Measurements from ENCODE around the gene PCNX4.
"Not testable (repeated sequence)": the region's sequence is repeated elsewhere in the genome, so short reads cannot be mapped to it uniquely, and the experiment has no call there.

The PCNX4 gene

DNA sequence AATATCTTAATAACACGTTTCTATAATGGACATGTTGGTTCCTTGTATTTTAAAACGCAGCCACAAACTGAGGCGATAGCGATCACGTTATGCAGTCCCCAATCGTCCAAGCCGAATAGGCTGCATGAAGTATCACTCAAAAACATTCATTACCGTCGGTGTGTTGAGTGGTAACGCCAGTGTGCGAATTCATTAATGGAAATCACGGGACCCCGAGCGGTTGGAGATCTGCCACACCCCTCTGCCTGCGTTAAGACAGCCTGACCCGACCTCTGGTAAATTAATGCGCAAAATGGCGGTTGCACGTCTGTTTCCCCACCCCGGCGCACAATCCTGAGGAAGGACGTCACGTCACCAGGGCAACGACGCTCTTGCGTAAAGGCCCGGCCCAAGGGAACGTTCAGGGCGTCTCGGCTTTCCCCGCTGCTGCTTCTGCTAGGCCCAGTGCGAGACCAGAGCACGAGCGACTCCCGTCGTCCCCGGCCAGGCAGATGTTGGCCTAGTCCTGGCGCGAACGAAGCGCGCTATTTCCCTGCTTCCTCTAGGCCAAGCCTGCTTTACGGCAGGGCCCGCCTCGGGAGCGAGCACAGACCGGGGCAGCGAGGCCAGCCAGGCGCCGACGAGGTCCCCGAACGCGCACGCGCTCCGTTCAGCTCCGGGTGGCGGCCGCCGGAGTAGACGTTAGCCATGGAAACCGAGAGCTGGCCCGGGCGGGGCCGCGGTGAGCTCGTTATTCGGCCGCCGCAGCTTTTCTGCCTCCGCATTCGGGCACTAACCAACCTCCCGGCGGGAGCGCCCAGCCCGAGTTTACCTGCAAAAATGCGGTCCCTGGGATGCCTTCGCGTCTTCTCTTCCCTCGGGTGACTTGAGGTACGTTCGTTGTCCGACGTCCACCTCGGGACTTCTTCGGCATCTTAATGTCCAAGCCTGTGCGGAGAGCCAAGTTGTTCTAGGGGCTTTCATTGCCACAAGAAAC, at the start of gene PCNX4:
TSS of gene PCNX4 (plus strand) at position 374 of the 976 bp plus-strand sequence. CDS start 15,716 bp downstream, outside the sequence.
- Histone ChIP-seq H3K4me3 (peak within 1 kb of the TSS; percentile 74 to 75), H3K27me3 (no peaks in the 10 kb centered on the region), H3K27ac (peak within 1 kb of the TSS; percentile 96 to 97), H3K4me1 (peaks cover 0 to 35% (median 7%) of the 10 kb centered on the region in 4 donors), H3K9me3 (no peaks in the 10 kb centered on the region), H3K36me3 (no peaks in the 10 kb centered on the region)
- intact Hi-C loops (cut with DNase I; ENCODE audit: low total_unique reads), result loop anchor here (5.0 to 10.0 kb wide), 2 partner anchors 70 to 153 kb away; partner anchors contain the start of gene PPM1A
- TF ChIP-seq CTCF (IDR thresholded peaks at IDR 0.05), result no peak
- peak; percentile 96 to 99 for DNase-seq

- H3K9me3 ChIP-seq, result peaks cover 0 to 30% (median 3%) of the 10 kb centered on the region in 3 donors
- H3K27me3 ChIP-seq; H3K4me1 ChIP-seq; H3K4me3 ChIP-seq; DNase-seq; H3K27ac ChIP-seq; H3K36me3 ChIP-seq; intact Hi-C loops (cut with DNase I; ENCODE audit: low total_unique reads): not testable (repeated sequence)
These were observed 43.7 kb upstream of the PCNX4 start for GRCh38 chr14:60047976-60048375.

DNA sequence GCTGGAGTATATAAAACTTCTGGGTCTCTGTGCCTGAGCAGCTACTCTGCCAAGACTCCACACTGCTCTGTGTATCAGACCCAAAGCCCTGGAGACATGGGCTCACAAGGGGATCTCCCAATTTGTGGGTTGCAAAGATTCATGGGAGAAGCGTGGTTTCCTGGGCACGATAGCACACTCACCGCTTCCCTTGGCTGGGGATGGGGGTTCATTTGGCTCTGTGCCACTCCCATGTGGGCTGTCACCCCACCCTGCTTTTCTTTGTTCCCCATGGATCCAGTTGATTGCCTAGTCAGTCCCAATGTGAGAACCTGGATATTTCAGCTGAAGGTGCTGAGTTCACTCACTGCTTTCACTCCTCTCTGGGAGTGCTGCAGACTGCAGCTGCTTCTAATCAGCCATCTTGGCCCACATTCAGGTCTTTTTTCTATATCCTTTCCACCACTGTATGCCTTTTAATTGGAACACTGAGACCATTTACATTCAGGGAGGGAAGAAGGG, 40.0 kb upstream of the PCNX4 start:
- Histone ChIP-seq H3K27ac (no peak overlapping the region), H3K4me3 (no peak overlapping the region), H3K9me3 (peaks cover 0 to 11% (median 0%) of the 10 kb centered on the region in 3 donors), H3K4me1 (no peaks in the 10 kb centered on the region), H3K27me3 (no peaks in the 10 kb centered on the region), H3K36me3 (no peaks in the 10 kb centered on the region)
- intact Hi-C loops (cut with DNase I; ENCODE audit: low total_unique reads), result no loop called here
- TF ChIP-seq CTCF (IDR thresholded peaks at IDR 0.05), result no peak
- no peak for DNase-seq

- TF ChIP-seq CTCF (IDR thresholded peaks at IDR 0.05), result no peak
- H3K27me3 ChIP-seq, result no peaks in the 10 kb centered on the region
- no peak for DNase-seq
- no peaks in the 10 kb centered on the region for H3K4me1 ChIP-seq
- intact Hi-C loops (cut with DNase I; ENCODE audit: low total_unique reads), result no loop called here
- no peaks in the 10 kb centered on the region for H3K36me3 ChIP-seq
- no peak overlapping the region for H3K27ac ChIP-seq
- H3K4me3 ChIP-seq, result no peak overlapping the region
- H3K9me3 ChIP-seq, result no peaks in the 10 kb centered on the region
These were observed 33.6 kb upstream of the PCNX4 start for GRCh38 chr14:60058087-60058486.

DNA sequence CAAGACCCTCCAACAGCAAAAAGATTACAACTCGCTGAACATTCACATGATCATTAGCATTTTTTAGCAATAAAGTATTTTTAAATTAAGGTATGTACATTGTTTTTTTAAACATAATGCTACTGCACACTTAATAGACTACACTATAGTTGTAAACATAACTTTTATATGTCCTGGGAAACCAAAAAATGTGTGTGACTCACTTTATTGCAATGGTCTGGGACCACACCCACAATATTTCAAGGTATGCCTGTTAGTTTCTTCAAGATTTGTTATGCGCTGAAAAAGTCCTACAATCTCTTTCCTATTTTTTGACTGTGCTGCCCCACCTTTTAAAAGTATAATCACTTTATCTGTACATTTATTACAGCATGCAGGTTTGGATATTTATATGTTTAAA, 30.4 kb upstream of the PCNX4 start:
- H3K36me3 ChIP-seq, result no peaks in the 10 kb centered on the region
- intact Hi-C loops (cut with DNase I; ENCODE audit: low total_unique reads), result no loop called here
- no peak overlapping the region for H3K27ac ChIP-seq
- TF ChIP-seq CTCF (IDR thresholded peaks at IDR 0.05), result no peak
- no peak overlapping the region for H3K4me3 ChIP-seq
- H3K4me1 ChIP-seq, result no peaks in the 10 kb centered on the region
- H3K9me3 ChIP-seq, result no peaks in the 10 kb centered on the region
- no peak for DNase-seq
- no peaks in the 10 kb centered on the region for H3K27me3 ChIP-seq

DNA sequence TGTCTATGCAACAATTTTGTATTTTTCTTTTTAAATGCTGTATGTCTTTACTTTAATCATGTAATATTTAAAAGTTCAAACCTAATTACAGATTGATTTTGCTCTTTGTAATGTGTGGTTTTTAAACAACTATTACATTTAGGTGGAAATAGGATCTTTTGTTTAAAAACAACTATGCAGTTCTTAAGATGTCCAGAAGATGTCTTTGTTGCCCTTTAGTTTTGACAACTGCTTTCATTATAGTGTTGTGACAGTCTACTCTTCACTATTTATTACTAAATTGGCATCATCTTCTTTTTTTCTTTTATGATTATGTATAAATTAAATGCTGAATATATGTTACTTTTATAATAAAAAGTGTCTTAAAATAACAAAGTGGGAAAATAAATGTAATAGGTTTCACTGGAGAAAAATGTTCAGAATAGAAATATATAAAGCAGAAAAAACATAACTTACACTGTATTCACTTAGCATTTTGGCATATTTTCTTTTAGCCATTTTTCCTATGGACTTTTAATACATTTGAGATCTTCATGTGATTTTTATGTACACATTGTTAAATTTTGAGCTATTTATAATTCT, 27.1 kb upstream of the PCNX4 start:
- no peaks in the 10 kb centered on the region for H3K36me3 ChIP-seq
- TF ChIP-seq CTCF (IDR thresholded peaks at IDR 0.05), result peak; percentile 61 to 74
- H3K9me3 ChIP-seq, result no peaks in the 10 kb centered on the region
- no peak overlapping the region for H3K4me3 ChIP-seq
- no peak for DNase-seq
- no peaks in the 10 kb centered on the region for H3K4me1 ChIP-seq
- intact Hi-C loops (cut with DNase I; ENCODE audit: low total_unique reads), result loop anchor here (2.0 kb wide), 1 partner anchor 120 kb away; no protein-coding TSS in a partner anchor
- H3K27ac ChIP-seq, result no peak overlapping the region
- H3K27me3 ChIP-seq, result no peaks in the 10 kb centered on the region

All from tibial artery (tissue), 4 donors.